Sigmoid colon (tissue), 7 donors: ENCODE data around the gene EDEM1. TPM values are rescaled to one million over a fixed set of nuclear protein-coding genes. Genes with fewer than 3 reads are reported as not detected.

Experiments
- DNase-seq: peaks from one replicate; pipeline ENCODE4 v3.0.0-alpha.2; 2019
- H3K27ac ChIP-seq, 4 donors: fragments of 200-600 bp; sonication (generic); one replicate each; pipeline ENCODE4 v1.5.1; 2016 to 2019; ENCODE audit warnings: mild to moderate bottlenecking in 1 of 4
- H3K27me3 ChIP-seq, 3 donors: fragments of 200-600 bp; sonication (generic); one replicate each; pipeline ENCODE4 v1.5.1; 2019; ENCODE audit warnings: mild to moderate bottlenecking in 1 of 3
- H3K36me3 ChIP-seq, 4 donors: fragments of 200-600 bp; sonication (generic); one replicate each; pipeline ENCODE4 v1.5.1; 2016 to 2019
- H3K4me1 ChIP-seq, 4 donors: fragments of 200-600 bp; sonication (generic); one replicate each; pipeline ENCODE4 v1.5.1; 2017 to 2019
- H3K4me3 ChIP-seq, 4 donors: fragments of 200-600 bp; sonication (generic); one replicate each; pipeline ENCODE4 v1.5.1; 2017 to 2019; ENCODE audit warnings: mild to moderate bottlenecking in 2 of 4, moderate library complexity in 1 of 4
- H3K9me3 ChIP-seq, 4 donors: fragments of 200-600 bp in 3 of 4; sonication (generic) in 3 of 4; one replicate each; pipeline versions ENCODE4 v1.5.1 to v1.6.1; 2013 to 2019
- EP300 ChIP-seq, 4 donors: sonication (generic); formaldehyde crosslinking; IDR thresholded peaks; one replicate each; pipeline ENCODE4 v1.6.1; 2017; ENCODE audit warnings: antibody characterized with exemption in 4 of 4
- POLR2A ChIP-seq, 2 donors: fragments of 450-650 bp; IDR thresholded peaks; one replicate each; pipeline ENCODE4 v1.6.1; 2016; ENCODE audit warnings: antibody characterized with exemption in 2 of 2, mild to moderate bottlenecking in 2 of 2, moderate library complexity in 2 of 2
- POLR2AphosphoS5 ChIP-seq, 4 donors: sonication (generic); formaldehyde crosslinking; IDR thresholded peaks; one replicate each; pipeline ENCODE4 v1.6.1; 2017; ENCODE audit warnings: antibody characterized with exemption in 4 of 4
- WGBS, 2 donors: extraction: QIAGEN DNeasy Blood & Tissue Kit; methylation state at CpG; one replicate each; pipeline ENCODE4 v1.1.7; 2013; 5-methylcytosine and 5-hydroxymethylcytosine counted together
- intact Hi-C: fragments of 100-400 bp; cut with DNase I; formaldehyde crosslinking; loops from one replicate; pipeline ENCODE4 v1.15.1; 2023
- polyA plus RNA-seq, 3 donors: library from polyadenylated mRNA; stranded (reverse); fragments of 200-250 nt; gene quantifications; one replicate each; pipeline ENCODE4 v1.2.3, GENCODE V29; 2013
- total RNA-seq, 4 donors: library from RNA; depleted of rRNA; stranded (reverse); fragments of >200 nt; gene quantifications; one replicate each; pipeline ENCODE4 v1.1.0, GENCODE V29; 2016
- TF ChIP-seq, protein P1 (sequence below), 4 experiments: fragments of 450-650 bp in 3 of 4; fragments of 200-600 bp in 1 of 4; IDR thresholded peaks; one replicate each; pipeline ENCODE4 v1.5.1; 2016 to 2019; ENCODE audit warnings: antibody characterized with exemption in 4 of 4, mild to moderate bottlenecking in 3 of 4, moderate library complexity in 2 of 4
- donor health status: healthy with polysubstance abuse.
- donor health status: Bipolar disorder and iron deficiency.
- donor health status: healthy.

Gene EDEM1
- total and polyA plus RNA-seq, 7 donors, result 3.6 to 23.8 (median 18.1) TPM

DNA sequence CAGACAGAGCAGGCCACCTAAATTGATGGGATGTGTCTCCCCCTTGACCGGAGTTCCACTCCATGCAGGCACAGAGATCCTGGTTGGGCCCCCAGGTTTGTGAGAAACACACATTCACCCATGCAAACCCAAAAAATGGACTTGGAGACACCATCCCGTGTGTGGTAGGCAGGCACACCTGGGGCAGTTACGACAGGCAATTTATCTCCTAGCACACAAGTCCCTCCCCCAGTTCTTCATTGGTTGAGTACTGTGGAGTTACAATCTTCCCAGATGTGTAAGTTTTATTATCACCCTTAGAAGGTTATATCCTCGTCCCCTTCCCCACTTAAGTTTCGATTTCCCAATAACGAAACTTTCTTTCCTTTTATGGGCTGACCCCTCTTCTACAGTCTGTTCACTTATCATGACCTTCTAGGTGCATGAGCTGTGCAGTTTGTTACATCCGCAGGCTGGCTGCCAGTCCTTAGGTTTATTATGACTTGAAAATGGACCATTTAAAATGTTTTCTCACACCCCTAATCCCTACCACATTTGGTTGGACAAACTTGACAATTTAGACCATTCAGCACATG lies 38.1 kb upstream of the EDEM1 start:
- WGBS, 2 donors, result 73 to 85% methylated on average over 7 of the region's 7 CpGs
- intact Hi-C loops, result no loop called here
- H3K9me3 ChIP-seq, result no peaks in the 10 kb centered on the region
- no peak overlapping the region for H3K4me3 ChIP-seq
- TF ChIP-seq POLR2A (IDR thresholded peaks at IDR 0.05), result no peak
- TF ChIP-seq, protein P1, sequence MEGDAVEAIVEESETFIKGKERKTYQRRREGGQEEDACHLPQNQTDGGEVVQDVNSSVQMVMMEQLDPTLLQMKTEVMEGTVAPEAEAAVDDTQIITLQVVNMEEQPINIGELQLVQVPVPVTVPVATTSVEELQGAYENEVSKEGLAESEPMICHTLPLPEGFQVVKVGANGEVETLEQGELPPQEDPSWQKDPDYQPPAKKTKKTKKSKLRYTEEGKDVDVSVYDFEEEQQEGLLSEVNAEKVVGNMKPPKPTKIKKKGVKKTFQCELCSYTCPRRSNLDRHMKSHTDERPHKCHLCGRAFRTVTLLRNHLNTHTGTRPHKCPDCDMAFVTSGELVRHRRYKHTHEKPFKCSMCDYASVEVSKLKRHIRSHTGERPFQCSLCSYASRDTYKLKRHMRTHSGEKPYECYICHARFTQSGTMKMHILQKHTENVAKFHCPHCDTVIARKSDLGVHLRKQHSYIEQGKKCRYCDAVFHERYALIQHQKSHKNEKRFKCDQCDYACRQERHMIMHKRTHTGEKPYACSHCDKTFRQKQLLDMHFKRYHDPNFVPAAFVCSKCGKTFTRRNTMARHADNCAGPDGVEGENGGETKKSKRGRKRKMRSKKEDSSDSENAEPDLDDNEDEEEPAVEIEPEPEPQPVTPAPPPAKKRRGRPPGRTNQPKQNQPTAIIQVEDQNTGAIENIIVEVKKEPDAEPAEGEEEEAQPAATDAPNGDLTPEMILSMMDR (IDR thresholded peaks at IDR 0.05), result no peak
- no peak for TF ChIP-seq EP300 (IDR thresholded peaks at IDR 0.05)
- TF ChIP-seq POLR2AphosphoS5 (IDR thresholded peaks at IDR 0.05), result no peak
- no peak for DNase-seq
- no peaks in the 10 kb centered on the region for H3K27me3 ChIP-seq
- H3K27ac ChIP-seq, result no peak overlapping the region
- peaks cover 0 to 7% (median 5%) of the 10 kb centered on the region in 4 donors for H3K4me1 ChIP-seq
- no peaks in the 10 kb centered on the region for H3K36me3 ChIP-seq

DNA sequence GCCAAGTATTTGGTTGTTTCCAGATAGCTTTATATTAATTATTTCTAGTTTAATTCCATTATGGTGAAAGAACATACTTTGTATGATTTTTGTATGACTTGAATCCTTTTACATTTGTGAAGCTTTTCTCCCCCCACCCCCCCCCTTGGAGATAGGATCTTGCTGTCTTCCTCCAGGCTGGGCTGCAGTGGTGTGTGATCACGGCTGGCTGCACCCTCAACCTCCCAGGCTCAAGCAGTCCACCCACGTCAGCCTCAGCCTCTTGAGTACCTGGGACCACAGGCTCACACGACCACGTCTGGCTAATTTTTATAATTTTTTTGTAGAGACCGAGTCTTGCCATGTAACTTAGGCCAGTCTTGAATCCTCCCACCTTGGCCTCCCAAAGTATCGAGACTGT lies 35.9 kb upstream of the EDEM1 start:
- H3K9me3 ChIP-seq, result no peaks in the 10 kb centered on the region
- no peak for DNase-seq
- no peaks in the 10 kb centered on the region for H3K36me3 ChIP-seq
- peaks cover 0 to 7% (median 2%) of the 10 kb centered on the region in 4 donors for H3K4me1 ChIP-seq
- 93 to 94% methylated on average over 6 of the region's 6 CpGs for WGBS, 2 donors
- no peak overlapping the region for H3K27ac ChIP-seq
- TF ChIP-seq POLR2AphosphoS5 (IDR thresholded peaks at IDR 0.05) (no peak), POLR2A (IDR thresholded peaks at IDR 0.05) (no peak), EP300 (IDR thresholded peaks at IDR 0.05) (no peak)
- TF ChIP-seq, protein P1 (IDR thresholded peaks at IDR 0.05), result no peak
- no peaks in the 10 kb centered on the region for H3K27me3 ChIP-seq
- intact Hi-C loops, result no loop called here
- no peak overlapping the region for H3K4me3 ChIP-seq

DNA sequence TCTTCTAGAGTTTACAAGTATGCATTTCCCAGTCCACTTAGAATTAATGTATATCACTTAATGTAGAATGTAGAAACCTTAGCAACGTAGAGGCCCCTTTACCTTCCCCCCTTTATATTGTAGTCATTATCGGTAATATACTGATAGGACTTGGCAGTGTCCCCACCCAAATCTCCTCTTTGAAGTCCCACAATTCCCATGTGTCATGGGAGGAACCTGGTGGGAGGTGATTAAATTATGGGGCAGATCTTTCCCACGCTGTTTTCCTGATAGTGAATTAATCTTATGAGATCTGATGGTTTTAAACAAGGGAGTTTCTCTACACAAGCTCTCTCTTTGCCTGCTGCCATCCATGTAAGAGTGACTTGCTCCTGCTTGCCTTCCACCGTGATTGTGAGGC lies 34.4 kb upstream of the EDEM1 start:
- TF ChIP-seq POLR2AphosphoS5 (IDR thresholded peaks at IDR 0.05), result no peak
- no peak for TF ChIP-seq POLR2A (IDR thresholded peaks at IDR 0.05)
- no peaks in the 10 kb centered on the region for H3K36me3 ChIP-seq
- no peak overlapping the region for H3K4me3 ChIP-seq
- intact Hi-C loops, result no loop called here
- H3K27ac ChIP-seq, result no peak overlapping the region
- H3K4me1 ChIP-seq, result peaks cover 0 to 7% (median 2%) of the 10 kb centered on the region in 4 donors
- no peaks in the 10 kb centered on the region for H3K9me3 ChIP-seq
- no peak for DNase-seq
- 89 to 91% methylated on average over 4 of the region's 4 CpGs for WGBS, 2 donors
- H3K27me3 ChIP-seq, result no peaks in the 10 kb centered on the region

DNA sequence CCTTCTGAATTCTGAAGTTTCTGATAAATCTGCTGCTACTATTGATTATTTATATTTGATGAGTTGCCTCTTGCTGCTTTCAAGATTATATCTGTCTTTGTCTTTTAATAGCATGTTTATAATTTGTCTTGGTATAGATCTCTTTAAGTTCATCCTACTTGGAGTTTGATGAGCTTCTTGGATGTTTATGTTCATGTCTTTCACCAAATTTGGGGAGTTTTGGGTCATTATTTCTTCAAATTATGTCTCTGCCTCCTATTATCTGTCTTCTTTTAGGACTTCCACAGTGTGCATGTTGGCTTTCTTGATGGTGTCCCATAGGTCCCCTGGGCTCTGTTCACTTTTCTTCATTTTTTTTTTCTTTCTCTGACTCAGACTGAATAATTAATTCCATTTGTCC lies 32.3 kb upstream of the EDEM1 start:
- Histone ChIP-seq H3K4me1 (peaks cover 0 to 5% (median 1%) of the 10 kb centered on the region in 4 donors), H3K9me3 (no peaks in the 10 kb centered on the region), H3K27ac (no peak overlapping the region), H3K4me3 (no peak overlapping the region), H3K36me3 (no peaks in the 10 kb centered on the region), H3K27me3 (no peaks in the 10 kb centered on the region)
- TF ChIP-seq POLR2AphosphoS5 (IDR thresholded peaks at IDR 0.05) (no peak), EP300 (IDR thresholded peaks at IDR 0.05) (no peak), POLR2A (IDR thresholded peaks at IDR 0.05) (no peak)
- TF ChIP-seq, protein P1 (IDR thresholded peaks at IDR 0.05), result no peak
- intact Hi-C loops, result no loop called here
- DNase-seq, result no peak

DNA sequence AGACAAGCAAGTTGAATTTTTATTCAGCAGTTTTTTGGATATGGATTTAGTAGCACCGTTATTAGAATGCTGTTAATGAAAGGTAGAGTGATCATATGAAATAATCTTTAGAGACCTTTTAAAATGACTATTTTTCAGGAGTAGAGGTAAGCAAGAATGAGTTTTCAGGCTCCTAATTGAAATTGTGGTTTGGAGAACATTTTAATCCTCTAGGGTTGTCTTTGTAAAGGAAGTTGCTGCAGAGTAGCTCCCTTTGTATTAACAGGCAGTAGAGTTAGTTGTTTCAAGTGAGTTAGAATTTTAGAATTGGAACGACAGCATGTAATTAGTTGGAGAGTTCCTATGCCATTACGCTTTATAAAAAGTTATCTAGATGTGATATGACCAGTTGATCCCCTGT lies 27.2 kb upstream of the EDEM1 start:
- Histone ChIP-seq H3K4me1 (peaks cover 0 to 26% (median 20%) of the 10 kb centered on the region in 4 donors), H3K27me3 (no peaks in the 10 kb centered on the region), H3K4me3 (no peak overlapping the region), H3K27ac (no peak overlapping the region), H3K36me3 (no peaks in the 10 kb centered on the region), H3K9me3 (no peaks in the 10 kb centered on the region)
- TF ChIP-seq POLR2A (IDR thresholded peaks at IDR 0.05), result no peak
- whole genome bisulfite sequencing, 2 donors, result 79 to 87% methylated on average over 3 of the region's 3 CpGs
- intact Hi-C loops, result no loop called here
- DNase-seq, result no peak
